ENCODE measurements around the gene MBP. TPM values are rescaled to one million over a fixed set of nuclear protein-coding genes. Genes with fewer than 3 reads are reported as not detected.

The MBP gene
- total and polyA plus RNA-seq, 2 experiments from 2014 or later, result 18.4 to 22.9 TPM

DNA sequence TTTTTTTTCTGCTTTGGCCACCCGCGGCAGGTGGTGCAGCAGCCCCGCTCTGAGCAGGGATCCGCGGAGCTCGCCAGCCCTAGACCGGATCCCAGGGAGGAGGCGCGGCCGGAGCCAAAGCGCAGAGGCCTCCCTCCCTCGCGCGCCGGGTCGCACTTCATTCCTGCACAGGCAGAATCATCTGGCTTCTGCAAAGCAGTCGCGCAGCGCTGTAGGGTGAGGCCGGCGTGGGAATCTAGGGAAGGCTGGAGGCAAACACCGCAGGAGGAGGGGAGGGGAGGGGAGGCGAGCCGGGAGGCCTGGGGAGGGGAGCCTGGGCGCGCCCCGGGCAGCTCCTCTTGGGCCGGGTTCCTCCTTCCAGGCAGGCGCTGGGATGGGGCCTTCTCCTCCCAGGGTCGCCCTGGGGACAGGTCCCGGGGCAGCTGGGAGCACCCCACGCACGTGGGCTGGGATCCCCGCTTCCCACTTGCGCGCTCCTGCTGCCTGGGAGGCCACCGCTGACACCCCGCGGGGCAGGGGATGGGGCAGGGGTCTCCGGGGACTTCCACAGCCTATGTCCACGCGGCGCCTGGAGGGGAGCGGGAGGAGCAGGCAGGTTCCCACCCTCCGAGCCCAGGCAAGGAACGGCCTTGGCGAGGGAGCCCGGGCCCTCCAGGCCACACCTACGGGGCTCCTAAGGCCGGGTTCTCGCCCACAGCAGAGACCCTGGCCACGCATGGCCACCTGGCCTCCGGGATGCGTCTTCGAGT lies 45.0 kb downstream of the MBP start:
- Mint-ChIP-seq H3K9me3 (no peaks in the 10 kb centered on the region), H3K36me3 (ENCODE audit: low read depth) (no peaks in the 10 kb centered on the region), H3K27me3 (ENCODE audit: insufficient read depth, low read depth, poor library complexity) (peaks cover 37% of the 10 kb centered on the region), H3K4me1 (peaks cover 38% of the 10 kb centered on the region), H3K4me3 (peak overlapping the region; percentile 74), H3K27ac (no peak overlapping the region)
- DNase-seq (ENCODE audit: low spot score), result peak; percentile 71
- H3K4me2 ChIP-seq, result peak overlapping the region; percentile 94
- peak overlapping the region; percentile 72 for H3K4me3 ChIP-seq
- no peaks in the 10 kb centered on the region for H3F3A ChIP-seq (replicated peaks; ENCODE audit: low read depth)
- TF ChIP-seq, protein P1, sequence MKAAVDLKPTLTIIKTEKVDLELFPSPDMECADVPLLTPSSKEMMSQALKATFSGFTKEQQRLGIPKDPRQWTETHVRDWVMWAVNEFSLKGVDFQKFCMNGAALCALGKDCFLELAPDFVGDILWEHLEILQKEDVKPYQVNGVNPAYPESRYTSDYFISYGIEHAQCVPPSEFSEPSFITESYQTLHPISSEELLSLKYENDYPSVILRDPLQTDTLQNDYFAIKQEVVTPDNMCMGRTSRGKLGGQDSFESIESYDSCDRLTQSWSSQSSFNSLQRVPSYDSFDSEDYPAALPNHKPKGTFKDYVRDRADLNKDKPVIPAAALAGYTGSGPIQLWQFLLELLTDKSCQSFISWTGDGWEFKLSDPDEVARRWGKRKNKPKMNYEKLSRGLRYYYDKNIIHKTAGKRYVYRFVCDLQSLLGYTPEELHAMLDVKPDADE (IDR thresholded peaks at IDR 0.05), result no peak
- no peak for TF ChIP-seq NANOG (IDR thresholded peaks at IDR 0.05; ENCODE audit: borderline replicate concordance)
- TF ChIP-seq JUNB (IDR thresholded peaks at IDR 0.05; ENCODE audit: unreplicated experiment), result no peak
- peak; percentile 82 for ATAC-seq
- H3K36me3 ChIP-seq (ENCODE audit: insufficient read depth), result no peaks in the 10 kb centered on the region
- H3K9me2 ChIP-seq (ENCODE audit: insufficient read depth), result no peaks in the 10 kb centered on the region
- no peak overlapping the region for H3K27ac ChIP-seq (ENCODE audit: low read depth)
- peaks cover 5% of the 10 kb centered on the region; the same call in 1 of the 2 replicates for H3K79me2 ChIP-seq (replicated peaks; ENCODE audit: insufficient read depth)
- peak overlapping the region; percentile 69 for H2AFZ ChIP-seq
- peaks cover 22% of the 10 kb centered on the region for H3K4me1 ChIP-seq (ENCODE audit: insufficient read depth)
- no peaks in the 10 kb centered on the region; the same call in 1 of the 2 replicates for H4K20me1 ChIP-seq (replicated peaks; ENCODE audit: insufficient read depth)
- peaks cover 15% of the 10 kb centered on the region for H3K27me3 ChIP-seq (ENCODE audit: insufficient read depth)

DNA sequence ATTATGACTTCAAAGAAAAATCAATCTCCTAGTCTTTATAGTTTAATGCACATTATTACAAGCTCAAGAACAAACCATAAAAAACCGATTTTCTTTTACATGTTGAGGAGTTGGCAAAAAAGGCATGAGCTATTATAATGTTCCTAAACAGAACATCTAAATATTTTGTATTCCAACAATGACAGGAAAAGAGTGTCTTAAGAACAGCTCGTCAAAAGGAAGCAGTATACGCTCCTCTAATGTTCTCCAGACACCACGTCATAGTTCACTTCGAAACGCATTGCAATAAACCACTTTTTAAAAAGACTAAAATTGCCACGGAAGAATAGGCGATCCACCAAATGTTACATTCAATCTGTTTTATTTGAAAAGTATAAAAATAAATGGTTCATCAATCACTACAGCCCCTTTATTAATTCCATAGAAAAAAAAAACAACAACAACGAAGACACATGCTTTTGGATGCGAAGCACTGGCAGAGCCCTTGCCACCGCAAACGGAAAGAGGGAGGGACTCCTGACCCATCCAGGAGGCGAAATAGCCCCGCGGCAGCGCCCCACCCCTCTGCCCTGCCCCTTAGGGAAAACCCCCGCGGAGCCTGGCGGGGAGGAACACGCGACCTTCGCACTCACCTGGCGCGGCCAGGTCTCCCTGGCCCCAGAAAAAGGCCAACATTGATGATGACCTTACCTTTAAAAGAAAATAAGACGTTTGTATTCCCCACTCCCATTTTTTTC lies 45.8 kb downstream of the MBP start:
- no peaks in the 10 kb centered on the region for H3K9me3 Mint-ChIP-seq
- H3K36me3 ChIP-seq (ENCODE audit: insufficient read depth), result no peaks in the 10 kb centered on the region
- DNase-seq (ENCODE audit: low spot score) (peak; percentile 58), ATAC-seq (peak; percentile 72)
- H3K36me3 Mint-ChIP-seq (ENCODE audit: low read depth), result no peaks in the 10 kb centered on the region
- peaks cover 32% of the 10 kb centered on the region for H3K27me3 Mint-ChIP-seq (ENCODE audit: insufficient read depth, low read depth, poor library complexity)
- no peak overlapping the region for H3K27ac ChIP-seq (ENCODE audit: low read depth)
- peaks cover 15% of the 10 kb centered on the region for H3K27me3 ChIP-seq (ENCODE audit: insufficient read depth)
- peak overlapping the region; percentile 94 for H3K4me2 ChIP-seq
- peak overlapping the region; percentile 69 for H2AFZ ChIP-seq
- peak overlapping the region; percentile 72 for H3K4me3 ChIP-seq
- TF ChIP-seq CREB1 (CRISPR knock-in tag; IDR thresholded peaks at IDR 0.05; ENCODE audit: low read depth) (no peak), ZNF331 (CRISPR knock-in tag; IDR thresholded peaks at IDR 0.05; ENCODE audit: low read depth) (no peak), NANOG (IDR thresholded peaks at IDR 0.05; ENCODE audit: borderline replicate concordance) (no peak)
- TF ChIP-seq, protein P2, sequence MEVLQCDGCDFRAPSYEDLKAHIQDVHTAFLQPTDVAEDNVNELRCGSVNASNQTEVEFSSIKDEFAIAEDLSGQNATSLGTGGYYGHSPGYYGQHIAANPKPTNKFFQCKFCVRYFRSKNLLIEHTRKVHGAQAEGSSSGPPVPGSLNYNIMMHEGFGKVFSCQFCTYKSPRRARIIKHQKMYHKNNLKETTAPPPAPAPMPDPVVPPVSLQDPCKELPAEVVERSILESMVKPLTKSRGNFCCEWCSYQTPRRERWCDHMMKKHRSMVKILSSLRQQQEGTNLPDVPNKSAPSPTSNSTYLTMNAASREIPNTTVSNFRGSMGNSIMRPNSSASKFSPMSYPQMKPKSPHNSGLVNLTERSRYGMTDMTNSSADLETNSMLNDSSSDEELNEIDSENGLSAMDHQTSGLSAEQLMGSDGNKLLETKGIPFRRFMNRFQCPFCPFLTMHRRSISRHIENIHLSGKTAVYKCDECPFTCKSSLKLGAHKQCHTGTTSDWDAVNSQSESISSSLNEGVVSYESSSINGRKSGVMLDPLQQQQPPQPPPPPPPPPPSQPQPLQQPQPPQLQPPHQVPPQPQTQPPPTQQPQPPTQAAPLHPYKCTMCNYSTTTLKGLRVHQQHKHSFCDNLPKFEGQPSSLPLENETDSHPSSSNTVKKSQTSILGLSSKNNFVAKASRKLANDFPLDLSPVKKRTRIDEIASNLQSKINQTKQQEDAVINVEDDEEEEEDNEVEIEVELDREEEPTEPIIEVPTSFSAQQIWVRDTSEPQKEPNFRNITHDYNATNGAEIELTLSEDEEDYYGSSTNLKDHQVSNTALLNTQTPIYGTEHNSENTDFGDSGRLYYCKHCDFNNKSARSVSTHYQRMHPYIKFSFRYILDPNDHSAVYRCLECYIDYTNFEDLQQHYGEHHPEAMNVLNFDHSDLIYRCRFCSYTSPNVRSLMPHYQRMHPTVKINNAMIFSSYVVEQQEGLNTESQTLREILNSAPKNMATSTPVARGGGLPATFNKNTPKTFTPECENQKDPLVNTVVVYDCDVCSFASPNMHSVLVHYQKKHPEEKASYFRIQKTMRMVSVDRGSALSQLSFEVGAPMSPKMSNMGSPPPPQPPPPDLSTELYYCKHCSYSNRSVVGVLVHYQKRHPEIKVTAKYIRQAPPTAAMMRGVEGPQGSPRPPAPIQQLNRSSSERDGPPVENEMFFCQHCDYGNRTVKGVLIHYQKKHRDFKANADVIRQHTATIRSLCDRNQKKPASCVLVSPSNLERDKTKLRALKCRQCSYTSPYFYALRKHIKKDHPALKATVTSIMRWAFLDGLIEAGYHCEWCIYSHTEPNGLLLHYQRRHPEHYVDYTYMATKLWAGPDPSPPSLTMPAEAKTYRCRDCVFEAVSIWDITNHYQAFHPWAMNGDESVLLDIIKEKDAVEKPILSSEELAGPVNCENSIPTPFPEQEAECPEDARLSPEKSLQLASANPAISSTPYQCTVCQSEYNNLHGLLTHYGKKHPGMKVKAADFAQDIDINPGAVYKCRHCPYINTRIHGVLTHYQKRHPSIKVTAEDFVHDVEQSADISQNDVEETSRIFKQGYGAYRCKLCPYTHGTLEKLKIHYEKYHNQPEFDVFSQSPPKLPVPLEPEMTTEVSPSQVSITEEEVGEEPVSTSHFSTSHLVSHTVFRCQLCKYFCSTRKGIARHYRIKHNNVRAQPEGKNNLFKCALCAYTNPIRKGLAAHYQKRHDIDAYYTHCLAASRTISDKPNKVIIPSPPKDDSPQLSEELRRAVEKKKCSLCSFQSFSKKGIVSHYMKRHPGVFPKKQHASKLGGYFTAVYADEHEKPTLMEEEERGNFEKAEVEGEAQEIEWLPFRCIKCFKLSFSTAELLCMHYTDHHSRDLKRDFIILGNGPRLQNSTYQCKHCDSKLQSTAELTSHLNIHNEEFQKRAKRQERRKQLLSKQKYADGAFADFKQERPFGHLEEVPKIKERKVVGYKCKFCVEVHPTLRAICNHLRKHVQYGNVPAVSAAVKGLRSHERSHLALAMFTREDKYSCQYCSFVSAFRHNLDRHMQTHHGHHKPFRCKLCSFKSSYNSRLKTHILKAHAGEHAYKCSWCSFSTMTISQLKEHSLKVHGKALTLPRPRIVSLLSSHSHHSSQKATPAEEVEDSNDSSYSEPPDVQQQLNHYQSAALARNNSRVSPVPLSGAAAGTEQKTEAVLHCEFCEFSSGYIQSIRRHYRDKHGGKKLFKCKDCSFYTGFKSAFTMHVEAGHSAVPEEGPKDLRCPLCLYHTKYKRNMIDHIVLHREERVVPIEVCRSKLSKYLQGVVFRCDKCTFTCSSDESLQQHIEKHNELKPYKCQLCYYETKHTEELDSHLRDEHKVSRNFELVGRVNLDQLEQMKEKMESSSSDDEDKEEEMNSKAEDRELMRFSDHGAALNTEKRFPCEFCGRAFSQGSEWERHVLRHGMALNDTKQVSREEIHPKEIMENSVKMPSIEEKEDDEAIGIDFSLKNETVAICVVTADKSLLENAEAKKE (CRISPR knock-in tag; IDR thresholded peaks at IDR 0.05), result no peak
- H3K4me3 Mint-ChIP-seq, result peak overlapping the region; percentile 74
- no peak overlapping the region for H3K27ac Mint-ChIP-seq
- H3K4me1 Mint-ChIP-seq, result peaks cover 32% of the 10 kb centered on the region
- no peaks in the 10 kb centered on the region; the same call in 1 of the 2 replicates for H4K20me1 ChIP-seq (replicated peaks; ENCODE audit: insufficient read depth)
- peaks cover 22% of the 10 kb centered on the region for H3K4me1 ChIP-seq (ENCODE audit: insufficient read depth)
- H3K79me2 ChIP-seq (replicated peaks; ENCODE audit: insufficient read depth), result peaks cover 5% of the 10 kb centered on the region; the same call in 1 of the 2 replicates
- H3K9me2 ChIP-seq (ENCODE audit: insufficient read depth), result no peaks in the 10 kb centered on the region
- H3F3A ChIP-seq (replicated peaks; ENCODE audit: low read depth), result no peaks in the 10 kb centered on the region

All from GM23338 (cell line).